NCI-H748 treated with DMSO at 0.1 percent for 48 hours (cell line): ENCODE measurements around the gene CR2.
"Not testable (repeated sequence)": the region's sequence is repeated elsewhere in the genome, so short reads cannot be mapped to it uniquely, and the experiment has no call there.

Source experiments
- DNase-seq: peaks from one replicate; lab custom pipeline; 2025; lab: John Stamatoyannopoulos, UW

The CR2 gene

DNA sequence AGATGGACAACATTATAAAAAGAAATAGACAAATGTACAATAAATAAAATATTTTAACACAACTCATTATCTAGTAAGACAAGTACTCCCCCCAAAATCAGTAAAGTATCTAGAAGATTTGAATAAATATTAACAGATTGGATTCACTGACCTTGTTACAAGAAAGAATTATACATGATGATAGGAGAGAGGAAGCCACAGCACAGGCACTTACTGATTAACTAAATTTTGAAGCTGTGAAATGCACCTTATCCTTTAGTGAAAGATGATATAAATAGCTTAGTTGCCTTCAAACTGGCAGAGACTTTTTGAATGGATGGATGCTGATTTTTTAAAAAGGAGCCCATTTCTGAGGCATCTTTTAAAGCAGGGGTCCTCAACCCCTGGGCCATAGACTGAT is 50.3 kb downstream of the CR2 start:
- DNase-seq, result no peak

DNA sequence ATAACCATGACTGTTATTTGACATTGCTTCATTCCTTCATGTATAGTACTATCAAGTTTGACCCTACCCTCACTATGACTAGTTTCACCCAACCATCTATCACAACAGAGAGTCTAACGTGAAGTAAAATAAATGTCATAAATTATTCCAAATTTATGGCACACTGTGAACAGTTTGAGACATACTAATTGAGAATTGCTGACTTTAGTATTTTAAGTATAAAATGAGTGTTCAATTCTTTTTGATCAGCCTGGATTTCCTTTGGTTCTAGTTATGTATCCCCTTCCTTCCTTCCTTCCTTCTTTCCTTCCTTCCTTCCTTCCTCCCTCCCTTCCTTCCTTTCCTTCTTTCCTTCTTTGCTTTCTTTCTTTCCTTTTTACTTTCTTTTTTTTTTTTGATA is 56.3 kb downstream of the CR2 start:
- no peak for DNase-seq

DNA sequence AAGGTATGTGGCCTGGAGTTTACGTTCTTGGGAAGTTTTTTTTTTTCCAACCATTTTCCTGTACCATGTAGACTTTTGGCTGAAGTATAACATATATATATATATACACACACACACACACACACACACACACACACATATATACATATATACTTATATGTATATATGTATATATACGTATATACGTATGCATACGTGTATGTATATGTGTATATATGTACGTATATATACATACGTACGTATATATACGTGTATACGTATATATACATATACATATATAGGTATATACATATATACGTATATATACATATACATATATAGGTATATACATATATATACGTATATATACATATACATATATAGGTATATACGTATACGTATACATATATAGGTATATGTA is 60.8 kb downstream of the CR2 start:
- no peak for DNase-seq

DNA sequence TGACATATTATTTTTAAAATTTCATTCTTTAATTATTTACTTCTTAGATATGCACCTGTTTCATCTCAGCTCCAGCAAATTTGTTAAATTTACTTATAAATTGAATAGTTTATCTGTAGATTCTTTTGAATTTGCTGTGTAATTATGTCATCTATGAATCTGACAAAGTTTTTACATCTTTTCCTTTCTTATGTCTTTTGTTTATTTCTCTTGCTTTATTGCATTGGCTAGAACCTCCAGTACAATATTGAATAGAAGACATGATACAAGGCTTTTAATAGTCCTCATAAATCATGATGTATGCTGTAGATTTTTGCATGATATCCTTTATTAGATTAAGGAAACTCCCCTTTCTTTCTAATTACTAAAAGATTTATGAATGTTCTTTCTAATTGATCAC is 62.6 kb downstream of the CR2 start:
- DNase-seq, result no peak

DNA sequence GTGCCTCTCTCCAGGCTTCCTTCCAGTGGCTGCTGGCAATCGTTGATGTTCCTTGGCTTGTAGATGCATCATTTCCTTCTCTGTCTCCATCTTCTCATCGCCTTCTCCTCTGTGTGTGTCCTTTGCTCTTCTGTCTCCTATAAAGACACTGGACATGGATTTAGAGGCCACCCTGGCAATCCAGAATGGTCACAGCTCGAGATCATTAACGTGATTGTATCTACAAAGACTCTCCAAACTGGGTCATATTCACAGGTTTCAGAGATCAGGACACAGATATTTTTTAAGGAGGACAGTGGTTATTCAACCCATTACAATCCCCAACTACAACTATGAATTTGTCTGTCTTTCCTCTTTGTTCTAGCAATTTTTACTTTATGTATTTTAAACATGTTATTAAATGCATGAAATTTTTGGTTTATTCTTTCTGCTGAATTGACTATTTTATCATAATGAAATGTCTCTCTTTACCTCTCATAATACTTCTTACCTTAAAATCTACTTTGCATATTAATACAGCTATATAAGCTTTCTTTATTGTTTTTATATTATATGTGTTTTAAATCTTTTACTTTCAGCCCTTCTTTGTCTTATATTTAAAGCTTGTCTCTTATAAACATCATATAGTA is 64.6 kb downstream of the CR2 start:
- no peak for DNase-seq

DNA sequence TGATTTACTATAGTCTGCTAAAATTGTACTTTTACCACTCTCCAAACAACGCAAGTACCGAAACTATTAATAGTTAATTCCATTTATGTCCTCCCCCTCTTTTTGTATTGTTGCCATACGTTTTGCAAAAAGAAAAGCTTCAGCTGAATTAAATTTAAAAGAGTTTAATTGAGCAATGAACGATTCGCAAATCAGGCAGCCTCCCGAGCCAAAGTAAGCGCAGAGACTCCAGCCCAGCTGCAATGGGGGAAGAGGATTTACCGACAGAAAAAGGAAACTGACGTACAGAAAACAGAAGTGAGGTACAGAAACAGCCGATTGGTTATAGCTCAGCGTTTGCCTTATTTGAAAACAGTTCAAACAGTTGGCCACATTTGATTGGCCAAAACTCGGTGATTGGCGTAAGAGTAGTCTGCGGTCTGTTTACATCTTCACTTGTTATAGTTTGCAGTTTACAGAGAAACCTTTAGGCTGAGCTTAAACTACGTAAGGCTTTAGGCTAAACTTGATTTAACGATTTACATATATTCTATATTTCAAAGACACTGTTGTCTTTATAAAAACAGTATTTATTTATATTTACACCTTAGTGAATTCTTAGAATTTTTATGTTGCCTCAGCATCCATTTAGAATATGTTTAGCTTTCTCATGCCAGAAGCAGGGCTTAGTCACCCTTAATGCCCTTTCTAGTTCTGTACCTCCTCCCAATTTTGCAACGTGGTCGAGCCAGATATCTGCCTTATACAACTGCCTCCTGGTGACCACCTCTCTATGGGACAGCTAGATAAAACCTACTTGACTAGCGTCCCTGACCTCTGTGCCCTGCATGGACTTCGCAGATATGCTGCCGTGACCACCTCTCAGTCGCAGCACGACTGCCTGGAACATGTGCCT is 65.6 kb downstream of the CR2 start:
- no peak for DNase-seq

DNA sequence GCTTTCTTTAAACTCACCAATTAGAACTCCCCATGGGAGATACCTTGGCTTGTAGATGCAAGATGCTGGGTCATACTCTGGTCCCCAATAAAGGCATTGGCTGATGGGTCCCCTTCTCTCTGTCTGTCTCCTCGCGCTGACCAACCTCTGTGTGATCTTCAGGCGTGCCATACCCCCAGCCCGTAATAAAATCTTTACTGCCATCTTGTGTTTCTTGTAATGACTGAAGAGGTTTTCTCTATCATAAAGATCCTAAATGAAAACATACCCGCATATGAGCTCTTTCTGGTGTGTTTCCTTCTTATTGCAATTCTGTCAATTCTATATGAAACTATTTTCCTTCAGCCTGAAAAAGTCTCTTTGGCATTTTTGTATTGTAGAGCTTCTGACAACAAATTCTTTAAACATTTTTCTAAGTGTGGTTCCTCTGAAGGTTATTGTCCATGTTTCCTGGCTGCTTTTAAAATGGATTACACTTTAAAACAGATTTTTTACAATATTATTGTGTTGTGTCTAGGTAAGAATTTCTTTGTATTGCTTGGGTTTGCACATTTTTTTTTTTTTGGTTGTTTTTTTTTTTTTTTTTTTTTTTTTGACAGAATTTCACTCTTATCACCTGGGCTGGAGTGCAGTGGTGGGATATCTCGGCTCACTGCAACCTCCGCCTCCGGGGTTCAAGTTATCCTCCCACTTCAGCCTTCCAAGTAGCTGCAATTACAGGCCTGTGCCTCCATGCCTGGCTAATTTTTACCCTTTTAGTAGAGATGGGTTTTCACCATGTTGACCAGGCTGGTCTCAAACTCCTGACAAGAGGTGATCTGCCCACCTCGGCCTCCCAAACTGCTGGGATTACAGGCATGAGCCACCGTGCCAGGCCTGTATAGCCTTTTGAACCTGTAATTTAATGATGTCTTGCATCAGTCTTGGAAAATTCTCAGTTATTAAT is 66.5 kb downstream of the CR2 start:
- not testable (repeated sequence) for DNase-seq

DNA sequence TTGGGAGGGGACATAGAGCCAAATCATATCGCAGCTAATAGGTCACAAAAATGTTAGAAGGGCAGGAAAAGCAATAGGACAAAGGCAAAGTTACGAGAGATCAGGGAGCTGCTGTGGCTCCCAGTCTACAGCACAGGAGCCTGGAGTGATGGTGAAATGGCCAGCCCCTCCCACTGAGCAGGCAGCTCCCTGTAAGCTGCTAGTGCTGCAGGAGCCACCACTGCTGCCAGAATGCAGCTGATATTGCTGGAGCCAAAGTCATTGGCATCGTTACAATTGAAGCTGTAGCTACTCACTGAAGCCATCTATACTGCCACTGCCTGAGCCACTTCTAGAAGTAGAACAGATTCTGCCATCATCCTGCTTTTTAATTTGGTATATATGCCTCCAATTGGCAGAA is 71.1 kb downstream of the CR2 start:
- DNase-seq, result not testable (repeated sequence)

DNA sequence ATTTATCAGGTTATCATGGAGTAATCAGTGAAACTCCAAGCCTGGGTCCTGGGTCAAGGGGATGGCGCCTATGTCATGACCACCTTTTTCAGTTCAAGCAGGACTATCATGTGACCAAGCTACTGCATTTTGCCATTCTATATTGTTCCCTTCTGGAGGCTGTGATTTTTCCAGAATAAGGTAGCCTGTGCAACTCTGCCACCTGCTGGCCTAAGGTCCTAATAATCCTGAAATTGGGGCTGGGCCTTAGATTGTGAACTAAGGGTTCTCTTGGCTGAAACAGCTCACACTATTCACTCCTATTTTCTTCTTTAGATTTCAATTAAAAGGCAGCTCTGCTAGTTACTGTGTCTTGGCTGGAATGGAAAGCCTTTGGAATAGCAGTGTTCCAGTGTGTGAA is 74.3 kb downstream of the CR2 start:
- DNase-seq, result not testable (repeated sequence)

DNA sequence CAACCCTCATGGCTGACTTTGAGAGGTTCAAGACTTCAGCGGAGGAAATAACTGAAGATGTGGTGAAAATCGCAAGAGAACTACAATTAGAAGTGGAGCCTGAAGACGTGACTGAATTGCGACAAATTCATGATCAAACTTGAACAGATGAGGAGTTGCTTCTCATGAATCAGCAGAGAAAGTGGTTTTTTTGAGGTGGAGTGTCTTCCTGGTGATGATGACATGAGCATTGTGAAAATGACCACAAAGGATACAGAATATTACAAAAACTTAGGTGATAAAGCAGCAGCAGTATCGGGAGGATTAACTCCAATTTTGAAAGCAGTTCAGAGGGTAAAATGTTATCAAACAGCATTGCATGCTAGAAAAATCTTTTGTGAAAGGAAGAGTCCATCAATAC is 82.1 kb downstream of the CR2 start:
- not testable (repeated sequence) for DNase-seq
